Left cardiac atrium (tissue), 4 donors: ENCODE results near the gene VAMP4. TPM values are rescaled to one million over a fixed set of nuclear protein-coding genes. Genes with fewer than 3 reads are reported as not detected.
"Not testable (repeated sequence)": the region's sequence is repeated elsewhere in the genome, so short reads cannot be mapped to it uniquely, and the experiment has no call there.

Experiments used
- ATAC-seq, 2 donors: fragments of 200-7000 bp; cut with Tn5 transposase; one replicate each; pipeline ENCODE4 v1.9.1; 2020; ENCODE audit warnings: mild to moderate bottlenecking in 2 of 2, moderate library complexity in 2 of 2
- DNase-seq: peaks from one replicate; pipeline ENCODE4 v3.0.0-alpha.2; 2020
- intact Hi-C, 2 donors: fragments of 100-400 bp; cut with DNase I; formaldehyde crosslinking; loops; one replicate each; pipeline versions ENCODE4 v1.14.1 to v1.15.1; 2022 to 2023
- total RNA-seq, 2 donors: library from RNA; stranded (reverse); fragmentation: NEBNext Ultra II Directional; extraction: Animal tissue kit (Norgen Biotek cat#: 25700); gene quantifications; one replicate each; pipeline ENCODE4 v1.2.1, GENCODE V29; 2021
- donor health status: DM: no; HTN: yes; CAD: no.
- donor health status: DM: no; HTN: yes; CAD: no; lungs with severe emphysema.
- donor health status: DM: yes; HTN: yes; CAD: no.
- donor health status: Dilated cardiomyopathy.

Gene VAMP4
- total RNA-seq, 2 donors from 2014 or later = 9.0 to 9.5 TPM

- DNase-seq = no peak
- intact Hi-C loops = loop anchor here (2.0 to 10.0 kb wide), 2 partner anchors 72 kb away; no protein-coding TSS in a partner anchor
- peak in 1 of 2 donors; percentile 68 for ATAC-seq
These were observed 25.2 kb downstream of the VAMP4 start for GRCh38 chr1:171716616-171717015.

- DNase-seq = no peak
- no peak for ATAC-seq
- intact Hi-C loops = loop anchor here (2.0 to 10.0 kb wide), 2 partner anchors 71 kb away; no protein-coding TSS in a partner anchor
These were observed 26.0 kb downstream of the VAMP4 start for GRCh38 chr1:171715813-171716251.

- ATAC-seq = no peak
- intact Hi-C loops = loop anchor here in 1 of 2 donors (10.0 kb wide), 1 partner anchor 68 kb away; no protein-coding TSS in a partner anchor
- no peak for DNase-seq
These were observed 29.5 kb downstream of the VAMP4 start for GRCh38 chr1:171712341-171712740.

- ATAC-seq (no peak), DNase-seq (no peak)
- intact Hi-C loops = loop anchor here in 1 of 2 donors (10.0 kb wide), 1 partner anchor 67 kb away; no protein-coding TSS in a partner anchor
These were observed 30.2 kb downstream of the VAMP4 start for GRCh38 chr1:171711643-171712042.

GRCh38 chr1:171707583-171707982 lies 34.3 kb downstream of the VAMP4 start:
- ATAC-seq = no peak
- no peak for DNase-seq
- intact Hi-C loops = no loop called here

- intact Hi-C loops = no loop called here
- DNase-seq = no peak
- no peak for ATAC-seq
These were observed 39.3 kb downstream of the VAMP4 start for GRCh38 chr1:171702598-171702997.

- no peak for ATAC-seq
- no peak for DNase-seq
- intact Hi-C loops = no loop called here
These were observed 42.3 kb downstream of the VAMP4 start for GRCh38 chr1:171699531-171699930.

GRCh38 chr1:171695772-171696171 lies 46.1 kb downstream of the VAMP4 start:
- ATAC-seq, DNase-seq, intact Hi-C loops: not testable (repeated sequence)

GRCh38 chr1:171693541-171693940 lies 48.3 kb downstream of the VAMP4 start:
- not testable (repeated sequence) for ATAC-seq, DNase-seq

GRCh38 chr1:171683870-171684269 lies 58.0 kb downstream of the VAMP4 start:
- intact Hi-C loops = no loop called here
- ATAC-seq = no peak
- DNase-seq = no peak

More at GRCh38 chr1:171693541-171693940, 48.3 kb downstream of the VAMP4 start:
- intact Hi-C loops = not testable (repeated sequence)

GRCh38 chr1:171680339-171680738 lies 61.5 kb downstream of the VAMP4 start:
- ATAC-seq = no peak
- intact Hi-C loops = no loop called here
- no peak for DNase-seq

- ATAC-seq = no peak
- intact Hi-C loops = no loop called here
- DNase-seq = no peak
These were observed 65.0 kb downstream of the VAMP4 start for GRCh38 chr1:171676823-171677222.

- no peak for DNase-seq
- ATAC-seq = peak in 1 of 2 donors; percentile 59
- intact Hi-C loops = no loop called here
These were observed 67.1 kb downstream of the VAMP4 start for GRCh38 chr1:171674431-171675405.

- no peak for ATAC-seq
- intact Hi-C loops = no loop called here
- no peak for DNase-seq
These were observed 71.1 kb downstream of the VAMP4 start for GRCh38 chr1:171670739-171671138.

- DNase-seq (no peak), ATAC-seq (no peak)
- intact Hi-C loops = no loop called here
These were observed 73.5 kb downstream of the VAMP4 start for GRCh38 chr1:171668372-171668771.

GRCh38 chr1:171666114-171666769 lies 75.6 kb downstream of the VAMP4 start:
- intact Hi-C loops = no loop called here
- DNase-seq (no peak), ATAC-seq (peak; percentile 76 to 79)

- intact Hi-C loops = no loop called here
- ATAC-seq (no peak), DNase-seq (no peak)
These were observed 76.9 kb downstream of the VAMP4 start for GRCh38 chr1:171664976-171665375.

GRCh38 chr1:171663854-171664575 lies 77.8 kb downstream of the VAMP4 start:
- ATAC-seq = no peak
- intact Hi-C loops = no loop called here
- no peak for DNase-seq
